HEK293T (cell line): ENCODE data around the gene CELSR1.

ENCODE experiments used
- CTCF ChIA-PET: fragments of 350-600 bp; formaldehyde crosslinking; extraction: SDS; loops from one replicate; lab custom pipeline; 2021; ENCODE audit warnings: antibody characterized with exemption, inconsistent platforms; lab: Yijun Ruan, JAX
- POLR2A ChIA-PET: fragments of 350-600 bp; formaldehyde crosslinking; extraction: SDS; loops from one replicate; lab custom pipeline; 2020; ENCODE audit warnings: antibody characterized with exemption, inconsistent platforms; lab: Yijun Ruan, JAX
- DNase-seq: peaks from one replicate; pipeline ENCODE4 v3.0.0; 2012; ENCODE audit warnings: mixed read lengths; ENCODE audit errors: extremely low spot score
- ARNT ChIP-seq: fragments of 450-650 bp; IDR thresholded peaks from 2 replicates; pipeline ENCODE4 v1.6.1; 2017; ENCODE audit warnings: mild to moderate bottlenecking
- BHLHE40 ChIP-seq: fragments of 450-650 bp; IDR thresholded peaks from 2 replicates; pipeline ENCODE4 v1.6.1; 2016; ENCODE audit warnings: mild to moderate bottlenecking, moderate library complexity, borderline replicate concordance
- CTBP1 ChIP-seq: fragments of 450-650 bp; IDR thresholded peaks from 2 replicates; pipeline ENCODE4 v1.6.1; 2016; ENCODE audit warnings: borderline replicate concordance
- ELF4 ChIP-seq: fragments of 450-650 bp; IDR thresholded peaks from 2 replicates; pipeline ENCODE4 v1.6.1; 2017; ENCODE audit warnings: antibody characterized with exemption
- FOXA1 ChIP-seq: fragments of 450-650 bp; IDR thresholded peaks from 2 replicates; pipeline ENCODE4 v1.6.1; 2016; ENCODE audit warnings: mild to moderate bottlenecking
- FOXK2 ChIP-seq: fragments of 450-650 bp; IDR thresholded peaks from 2 replicates; pipeline ENCODE4 v1.6.1; 2016; ENCODE audit warnings: mild to moderate bottlenecking
- FOXM1 ChIP-seq: fragments of 450-650 bp; IDR thresholded peaks from 2 replicates; pipeline ENCODE4 v1.6.1; 2017; ENCODE audit warnings: mild to moderate bottlenecking, borderline replicate concordance
- HDGF ChIP-seq: fragments of 450-650 bp; IDR thresholded peaks from 2 replicates; pipeline ENCODE4 v1.6.1; 2017; ENCODE audit warnings: antibody characterized with exemption, borderline replicate concordance
- L3MBTL2 ChIP-seq: fragments of 450-650 bp; conservative IDR thresholded peaks from 2 replicates; pipeline ENCODE4 v1.6.1; 2016; ENCODE audit warnings: mild to moderate bottlenecking
- LEF1 ChIP-seq: fragments of 450-650 bp; IDR thresholded peaks from 2 replicates; pipeline ENCODE4 v1.6.1; 2017; ENCODE audit warnings: mild to moderate bottlenecking, borderline replicate concordance
- NFRKB ChIP-seq: fragments of 450-650 bp; IDR thresholded peaks from 2 replicates; pipeline ENCODE4 v1.6.1; 2016; ENCODE audit warnings: mild to moderate bottlenecking, moderate library complexity
- PKNOX1 ChIP-seq: fragments of 450-650 bp; IDR thresholded peaks from 2 replicates; pipeline ENCODE4 v1.6.1; 2016
- SP1 ChIP-seq: fragments of 450-650 bp; IDR thresholded peaks from 2 replicates; pipeline ENCODE4 v1.6.1; 2017
- SUZ12 ChIP-seq: fragments of 450-650 bp; IDR thresholded peaks from 2 replicates; pipeline ENCODE4 v1.6.1; 2016; ENCODE audit warnings: mild to moderate bottlenecking
- TARDBP ChIP-seq: fragments of 450-650 bp; IDR thresholded peaks from 2 replicates; pipeline ENCODE4 v1.6.1; 2016
- ZNF384 ChIP-seq: fragments of 450-650 bp; IDR thresholded peaks from 2 replicates; pipeline ENCODE4 v1.6.1; 2016

The CELSR1 gene

GRCh38 chr22:46484156-46484860, 53.1 kb downstream of the CELSR1 start:
- CTCF ChIA-PET: no interaction called here
- TF ChIP-seq FOXA1 (no peak), ARNT (no peak), L3MBTL2 (no peak), LEF1 (no peak), SP1 (no peak), HDGF (no peak), FOXK2 (no peak), FOXM1 (no peak), CTBP1 (no peak), ELF4 (no peak)
- POLR2A ChIA-PET: no interaction called here
- DNase-seq: no peak

DNA sequence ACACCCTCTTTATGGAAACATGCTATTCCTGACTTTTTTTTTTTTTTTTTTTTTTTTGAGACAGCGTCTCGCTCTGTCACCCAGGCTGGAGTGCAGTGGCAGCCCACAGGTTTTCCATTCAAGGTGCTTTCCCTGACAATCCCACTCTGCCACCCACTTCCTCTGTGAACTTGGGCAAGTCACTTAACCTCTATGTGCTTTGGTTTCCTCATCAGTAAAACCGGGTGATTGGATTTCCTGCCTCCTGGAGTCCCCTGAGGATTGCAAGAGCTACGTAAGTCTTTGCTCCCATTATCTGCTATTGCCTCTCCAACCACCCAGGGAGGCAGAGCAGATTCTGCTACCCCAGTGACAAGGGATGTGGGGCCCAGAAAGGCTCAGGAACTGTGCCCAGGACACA, 54.1 kb downstream of the CELSR1 start:
- no peak for TF ChIP-seq HDGF
- TF ChIP-seq FOXM1: no peak
- no peak for TF ChIP-seq ZNF384
- TF ChIP-seq FOXK2: no peak
- TF ChIP-seq FOXA1: no peak
- TF ChIP-seq CTBP1: no peak
- no peak for TF ChIP-seq ELF4
- TF ChIP-seq LEF1: no peak
- TF ChIP-seq ARNT: no peak
- no peak for TF ChIP-seq BHLHE40
- no peak for DNase-seq
- POLR2A ChIA-PET: no interaction called here
- CTCF ChIA-PET: no interaction called here

- ChIA-PET CTCF (no interaction called here), POLR2A (interaction anchor here (1.1 kb wide), 1 partner anchor 31 kb away, joined by 3 read pairs; no protein-coding TSS in a partner anchor)
- DNase-seq: no peak
- no peak for TF ChIP-seq LEF1
- TF ChIP-seq ZNF384: no peak
- TF ChIP-seq SUZ12: no peak
- no peak for TF ChIP-seq FOXA1
- TF ChIP-seq HDGF: no peak
- TF ChIP-seq FOXK2: no peak
- no peak for TF ChIP-seq ARNT
- TF ChIP-seq CTBP1: no peak
- TF ChIP-seq ELF4: no peak
- no peak for TF ChIP-seq BHLHE40
- TF ChIP-seq FOXM1: no peak
- no peak for TF ChIP-seq SP1
- TF ChIP-seq PKNOX1: no peak
These were observed 55.3 kb downstream of the CELSR1 start for GRCh38 chr22:46482056-46482675.

DNA sequence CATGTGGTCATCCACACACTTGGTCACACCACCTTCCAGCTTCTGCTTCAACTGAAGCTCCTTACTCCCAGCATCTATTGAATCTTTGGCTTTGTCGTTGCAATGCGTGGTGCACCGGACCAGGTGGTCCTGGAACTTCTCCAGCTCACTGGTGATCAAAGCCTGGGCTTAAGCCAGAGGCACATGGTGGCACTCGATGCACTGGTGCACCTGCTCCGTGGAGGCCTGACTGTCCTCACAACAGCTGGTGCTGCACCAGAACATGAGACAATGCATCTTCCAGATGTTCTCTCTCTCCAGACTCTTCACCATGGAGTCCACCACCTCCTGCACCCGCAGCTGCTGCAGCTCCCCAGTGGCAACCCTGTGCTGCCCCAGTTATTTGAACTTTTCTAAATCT, 56.0 kb downstream of the CELSR1 start:
- TF ChIP-seq ARNT: no peak
- ChIA-PET POLR2A (interaction anchor here (1.1 kb wide), 1 partner anchor 32 kb away, joined by 3 read pairs; no protein-coding TSS in a partner anchor), CTCF (no interaction called here)
- DNase-seq: no peak

GRCh38 chr22:46480396-46480795, 57.0 kb downstream of the CELSR1 start:
- DNase-seq: no peak
- ChIA-PET POLR2A (no interaction called here), CTCF (no interaction called here)
- TF ChIP-seq NFRKB (no peak), CTBP1 (no peak), ELF4 (no peak), FOXM1 (no peak), FOXK2 (no peak), SUZ12 (no peak), BHLHE40 (no peak), ARNT (no peak)

DNA sequence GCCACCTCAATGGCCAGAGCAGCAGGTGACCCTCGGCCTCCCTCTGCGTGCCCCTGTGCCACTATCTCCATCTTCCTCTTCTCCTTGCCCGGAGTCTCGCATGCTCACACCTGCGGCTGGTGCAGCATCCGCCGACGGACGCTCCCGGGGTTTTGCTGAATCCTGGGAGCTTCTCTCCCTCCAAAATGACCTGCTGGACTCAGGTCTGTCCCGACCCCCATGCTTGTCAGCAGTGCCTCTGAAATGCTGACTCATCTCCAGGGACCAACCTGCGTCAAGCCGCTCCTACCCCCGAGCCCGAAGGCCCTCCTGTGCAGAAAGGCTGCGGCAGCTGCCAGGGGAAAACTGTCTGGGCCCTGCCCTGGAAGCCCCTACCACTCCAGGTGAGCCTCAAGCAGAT, 58.4 kb downstream of the CELSR1 start:
- TF ChIP-seq LEF1: no peak
- no peak for TF ChIP-seq BHLHE40
- no peak for TF ChIP-seq FOXA1
- no peak for TF ChIP-seq TARDBP
- no peak for TF ChIP-seq L3MBTL2
- TF ChIP-seq HDGF: no peak
- no peak for TF ChIP-seq FOXM1
- TF ChIP-seq FOXK2: no peak
- DNase-seq: no peak
- ChIA-PET POLR2A (no interaction called here), CTCF (no interaction called here)

DNA sequence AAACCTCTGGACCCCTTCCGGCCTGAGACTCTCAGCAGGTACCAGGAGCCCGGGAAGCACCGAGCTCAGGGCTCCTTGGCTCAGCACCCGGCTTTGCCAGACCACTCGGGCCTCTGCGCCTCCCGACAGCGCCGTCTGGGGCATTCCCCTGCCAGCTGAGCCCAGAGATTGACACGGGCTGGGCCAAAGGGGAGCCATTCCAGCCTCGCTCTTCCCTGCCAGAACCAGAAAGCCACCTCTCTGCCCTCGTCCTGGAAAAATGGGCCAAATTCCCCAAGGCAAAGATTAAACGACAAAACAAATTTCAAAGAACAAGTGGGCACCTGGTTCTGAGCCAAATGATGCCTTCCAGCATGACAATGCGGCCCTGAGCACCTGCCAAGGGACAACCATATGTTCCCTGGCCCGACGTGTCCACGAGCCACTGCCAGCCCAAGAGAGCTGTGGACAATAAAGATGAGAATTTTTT, 59.3 kb downstream of the CELSR1 start:
- TF ChIP-seq CTBP1 (no peak), FOXK2 (no peak), HDGF (no peak), FOXA1 (no peak), NFRKB (no peak), SUZ12 (no peak), LEF1 (no peak), FOXM1 (no peak), TARDBP (no peak), ELF4 (no peak), L3MBTL2 (no peak), PKNOX1 (no peak), ARNT (no peak), ZNF384 (no peak), BHLHE40 (no peak), SP1 (no peak)
- ChIA-PET CTCF (interaction anchor here (0.6 kb wide), 1 partner anchor 52 kb away, joined by 3 read pairs; no protein-coding TSS in a partner anchor), POLR2A (no interaction called here)
- DNase-seq: no peak
